ENCODE data around the gene TGM1. TPM values are rescaled to one million over a fixed set of nuclear protein-coding genes. Genes with fewer than 3 reads are reported as not detected.

TGM1 gene
- 0.51 and 2.0 TPM in 2 replicates for total RNA-seq (2012; rRNA removed)

DNA sequence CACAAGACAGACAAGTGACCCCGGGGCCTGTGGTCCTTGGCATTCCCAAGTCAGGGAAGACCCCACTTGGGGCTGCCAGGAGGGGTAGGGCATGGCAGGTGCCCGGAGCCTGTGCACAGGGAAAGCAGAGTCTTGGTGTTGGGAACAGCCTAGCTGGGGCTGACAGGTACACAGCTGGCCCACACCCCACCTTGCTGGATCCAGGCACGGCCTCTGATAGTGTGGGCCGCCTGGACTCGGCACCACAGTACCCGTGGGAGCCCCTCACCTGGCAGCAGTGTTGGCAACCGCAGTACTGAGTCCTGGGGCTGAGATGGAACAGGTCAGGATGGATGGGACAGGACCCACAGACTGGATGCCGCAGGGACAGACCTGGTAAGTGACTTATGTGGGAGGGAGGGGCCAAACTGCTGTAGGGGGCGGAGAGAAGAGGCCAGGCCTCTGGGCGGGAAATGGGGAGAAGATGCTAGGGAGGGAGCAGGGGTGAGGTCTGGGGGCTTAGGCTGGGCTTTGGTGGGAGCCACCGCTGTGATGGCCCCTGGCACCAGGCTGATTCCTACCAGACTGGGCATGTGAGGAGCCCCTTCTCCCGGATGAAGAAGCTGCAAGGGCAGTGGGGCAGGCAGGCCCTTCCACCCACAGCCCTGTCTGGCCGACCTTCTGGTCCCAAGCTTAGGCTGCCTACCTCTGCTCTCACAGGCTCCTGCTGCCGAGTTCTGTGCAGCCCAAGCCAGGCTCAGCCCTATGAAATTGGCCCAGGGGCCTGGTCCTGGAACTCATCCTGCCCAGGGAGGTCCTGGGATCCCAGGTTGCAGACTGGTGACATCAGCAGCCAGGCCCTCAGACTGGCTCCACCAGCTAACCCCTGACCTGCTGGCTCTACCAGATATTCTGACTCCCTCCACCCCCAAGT, at the start of gene TGM1:
Gene TGM1 (minus strand): TSS at position 357 of the 913 bp plus-strand sequence. CDS start 825 bp downstream, outside the sequence.
- peaks cover 22% of the 10 kb centered on the region for H3K36me3 ChIP-seq (ENCODE audit: insufficient read depth, low read length)
- H3K9me3 ChIP-seq (replicated peaks; ENCODE audit: low read length): no peaks in the 10 kb centered on the region
- H3K9ac ChIP-seq (ENCODE audit: low read depth, low read length): no peak within 1 kb of the TSS
- H3K27me3 ChIP-seq (ENCODE audit: control insufficient read depth, insufficient read depth, low read length): no peaks in the 10 kb centered on the region
- H3K4me1 ChIP-seq (ENCODE audit: control insufficient read depth, insufficient read depth, low read length): peaks cover 8% of the 10 kb centered on the region
- H3K4me2 ChIP-seq (ENCODE audit: low read length): no peak within 1 kb of the TSS
- no peak within 1 kb of the TSS for H3K4me3 ChIP-seq (ENCODE audit: low read length)

DNA sequence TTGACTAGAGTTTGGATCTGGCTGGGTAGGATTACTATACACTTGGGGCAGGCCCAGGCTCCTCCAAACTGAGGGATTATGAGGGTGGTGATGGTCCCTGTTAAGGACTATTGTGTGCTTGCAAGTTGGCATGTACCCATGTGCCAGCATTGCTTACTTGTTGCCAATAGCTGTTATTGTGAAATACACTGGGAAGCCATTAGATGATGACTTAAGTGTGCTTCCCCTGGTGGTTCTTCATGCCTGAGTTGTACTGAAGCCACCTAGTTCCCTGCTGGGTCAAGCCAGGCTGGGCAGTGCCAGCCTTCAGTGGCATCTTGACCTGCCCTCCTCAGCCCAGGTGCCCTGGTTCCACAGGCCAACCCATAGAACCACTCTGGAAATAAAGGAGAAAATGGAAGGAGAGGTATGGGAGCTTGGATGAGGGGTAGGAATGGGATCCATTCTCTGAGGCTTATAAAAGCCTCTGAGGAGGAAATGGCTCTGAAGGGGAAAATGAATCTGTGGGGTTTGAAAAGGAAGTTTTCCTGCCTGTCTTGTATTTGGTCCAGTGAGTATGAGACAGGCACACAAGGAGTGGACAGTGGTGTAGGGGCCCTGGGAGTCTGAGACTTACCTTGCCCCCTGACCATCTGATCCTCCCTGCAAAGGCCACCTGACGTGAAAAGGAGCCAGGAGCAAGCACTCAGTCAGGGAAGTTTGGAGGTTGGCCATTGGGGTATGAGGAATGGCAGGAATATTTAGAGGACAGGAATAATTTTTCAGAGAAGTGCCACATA, 49.0 kb upstream of the TGM1 start:
- Histone ChIP-seq H3K4me3 (ENCODE audit: low read length) (no peak overlapping the region), H3K9me3 (replicated peaks; ENCODE audit: low read length) (no peaks in the 10 kb centered on the region), H3K4me1 (ENCODE audit: control insufficient read depth, insufficient read depth, low read length) (peaks cover 24% of the 10 kb centered on the region), H3K9ac (ENCODE audit: low read depth, low read length) (no peak overlapping the region), H3K4me2 (ENCODE audit: low read length) (no peak overlapping the region), H3K36me3 (ENCODE audit: insufficient read depth, low read length) (peaks cover under 1% of the 10 kb centered on the region), H3K27me3 (ENCODE audit: control insufficient read depth, insufficient read depth, low read length) (no peaks in the 10 kb centered on the region)

- peaks cover 9% of the 10 kb centered on the region for H3K36me3 ChIP-seq (ENCODE audit: insufficient read depth, low read length)
- no peaks in the 10 kb centered on the region for H3K9me3 ChIP-seq (replicated peaks; ENCODE audit: low read length)
- no peak within 1 kb of the TSS for H3K9ac ChIP-seq (ENCODE audit: low read depth, low read length)
- no peaks in the 10 kb centered on the region for H3K27me3 ChIP-seq (ENCODE audit: control insufficient read depth, insufficient read depth, low read length)
- no peak within 1 kb of the TSS for H3K4me3 ChIP-seq (ENCODE audit: low read length)
- peaks cover 16% of the 10 kb centered on the region for H3K4me1 ChIP-seq (ENCODE audit: control insufficient read depth, insufficient read depth, low read length)
- H3K4me2 ChIP-seq (ENCODE audit: low read length): peak within 1 kb of the TSS; percentile 75
Measured at GRCh38 chr14:24310646-24311604, 47.9 kb upstream of the TGM1 start, which contains the start of gene LTB4R. Gene LTB4R (plus strand): TSS chr14:24311502. CDS start chr14:24315652, 4,150 bp downstream.

DNA sequence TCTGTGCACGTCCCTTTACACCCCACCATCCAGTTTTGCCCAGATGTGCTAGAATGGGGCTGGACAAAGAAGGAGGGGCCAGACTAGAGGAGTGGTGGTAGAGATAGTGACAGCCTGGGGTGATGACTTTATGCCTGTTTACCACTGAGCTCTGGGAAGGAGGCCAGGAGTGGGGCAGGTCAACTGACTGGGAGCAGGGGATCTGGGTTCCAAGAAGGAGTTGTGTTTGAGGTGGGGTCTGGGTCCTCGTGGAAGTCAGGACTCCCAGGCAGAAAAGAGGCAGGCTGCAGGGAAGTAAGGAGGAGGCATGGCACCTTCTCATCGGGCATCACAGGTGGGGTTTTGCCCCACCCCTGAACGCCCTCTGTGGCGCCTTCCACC, 47.3 kb upstream of the TGM1 start:
- Histone ChIP-seq H3K4me1 (ENCODE audit: control insufficient read depth, insufficient read depth, low read length) (peaks cover 15% of the 10 kb centered on the region), H3K9me3 (replicated peaks; ENCODE audit: low read length) (no peaks in the 10 kb centered on the region), H3K4me3 (ENCODE audit: low read length) (no peak overlapping the region), H3K4me2 (ENCODE audit: low read length) (peak overlapping the region; percentile 75), H3K27me3 (ENCODE audit: control insufficient read depth, insufficient read depth, low read length) (no peaks in the 10 kb centered on the region), H3K36me3 (ENCODE audit: insufficient read depth, low read length) (peaks cover 16% of the 10 kb centered on the region), H3K9ac (ENCODE audit: low read depth, low read length) (no peak overlapping the region)

- Histone ChIP-seq H3K4me2 (ENCODE audit: low read length) (peak within 1 kb of the TSS; percentile 75), H3K4me1 (ENCODE audit: control insufficient read depth, insufficient read depth, low read length) (peaks cover 15% of the 10 kb centered on the region), H3K36me3 (ENCODE audit: insufficient read depth, low read length) (peaks cover 22% of the 10 kb centered on the region), H3K4me3 (ENCODE audit: low read length) (no peak within 1 kb of the TSS), H3K27me3 (ENCODE audit: control insufficient read depth, insufficient read depth, low read length) (no peaks in the 10 kb centered on the region), H3K9ac (ENCODE audit: low read depth, low read length) (no peak within 1 kb of the TSS), H3K9me3 (replicated peaks; ENCODE audit: low read length) (no peaks in the 10 kb centered on the region)
Measured at GRCh38 chr14:24309538-24310264, 46.7 kb upstream of the TGM1 start, which contains the start of gene LTB4R2. Gene LTB4R2 (plus strand): TSS chr14:24310140. CDS start chr14:24310665, 525 bp downstream.

DNA sequence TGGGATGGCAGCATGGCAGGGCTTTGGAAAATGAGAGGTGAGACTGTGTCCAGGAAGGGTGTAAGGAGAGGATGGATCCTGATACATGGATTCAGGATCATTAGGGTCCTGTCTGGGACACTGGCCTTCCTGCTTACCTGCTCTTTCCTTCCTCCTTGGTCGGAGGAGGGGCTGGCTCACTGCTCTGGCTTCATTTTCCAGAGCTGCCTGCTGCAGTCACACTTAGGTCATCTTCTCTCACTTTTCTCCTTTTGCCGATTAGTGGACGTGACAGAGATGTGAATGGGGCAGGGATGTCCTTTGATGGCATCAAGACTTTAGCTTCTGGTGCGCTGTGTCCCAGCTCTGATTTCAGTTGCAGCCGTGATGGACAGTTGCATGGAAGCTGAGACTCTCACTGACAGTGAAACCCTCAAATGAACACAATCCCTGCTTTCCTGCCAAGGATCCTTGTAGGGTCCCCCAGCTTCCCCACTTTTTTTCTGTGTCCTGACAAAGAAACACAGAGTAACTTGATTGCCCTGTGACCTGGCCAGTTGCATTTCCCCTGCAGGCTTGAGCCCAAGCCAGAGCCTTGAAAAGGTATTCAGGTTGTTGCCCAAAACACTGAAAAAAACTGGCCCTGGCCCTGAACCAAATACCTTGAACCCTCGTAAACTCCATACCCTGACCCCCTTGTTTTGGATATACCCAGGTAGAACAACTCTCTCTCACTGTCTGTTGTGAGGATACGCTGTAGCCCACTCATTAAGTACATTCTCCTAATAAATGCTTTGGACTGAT, 45.6 kb upstream of the TGM1 start:
- H3K36me3 ChIP-seq (ENCODE audit: insufficient read depth, low read length): peaks cover 33% of the 10 kb centered on the region
- no peak overlapping the region for H3K4me3 ChIP-seq (ENCODE audit: low read length)
- H3K4me1 ChIP-seq (ENCODE audit: control insufficient read depth, insufficient read depth, low read length): peaks cover 15% of the 10 kb centered on the region

DNA sequence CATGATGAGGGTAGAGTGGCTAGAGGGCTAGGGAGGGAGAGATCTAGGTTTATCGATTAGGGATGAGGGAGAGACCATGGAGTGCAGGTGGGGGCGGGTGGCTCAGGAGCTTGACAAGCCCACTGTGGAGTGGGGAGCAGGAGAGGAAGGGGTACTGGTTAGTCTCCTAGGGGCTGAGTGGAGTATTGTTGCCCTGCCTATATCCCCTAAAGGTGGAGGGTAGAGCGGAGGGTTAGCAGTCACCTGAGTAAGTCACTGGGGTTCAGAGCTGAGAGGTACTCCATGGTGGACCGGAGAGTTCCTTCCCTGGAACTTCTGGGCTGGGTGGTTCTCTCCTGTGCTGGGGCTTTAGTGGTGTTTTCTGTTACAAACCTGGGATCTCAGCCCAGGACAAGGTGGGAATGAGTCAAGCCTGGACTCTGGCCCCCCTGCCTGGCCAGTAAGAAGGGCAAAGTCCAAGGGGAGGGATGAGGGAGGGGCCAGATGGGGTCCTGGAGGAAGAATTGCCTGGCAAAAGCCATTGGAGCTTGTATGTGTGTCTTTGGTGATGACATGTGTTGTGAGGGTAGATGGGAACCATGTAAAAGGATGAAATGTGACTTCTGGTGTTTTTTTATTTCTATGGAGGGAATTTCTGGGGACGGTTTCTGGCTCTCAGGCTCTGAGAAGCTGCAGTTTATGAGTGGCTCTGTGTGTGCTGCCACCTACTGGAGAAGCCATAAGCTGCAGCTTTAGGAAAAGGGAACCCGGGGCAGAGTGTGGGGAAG, 44.8 kb upstream of the TGM1 start, which contains the start of gene CIDEB:
Gene CIDEB (minus strand): TSS at position 403 of the 767 bp plus-strand sequence. CDS start 119 bp downstream, at position 284.
- no peak within 1 kb of the TSS for H3K9ac ChIP-seq (ENCODE audit: low read depth, low read length)
- H3K27me3 ChIP-seq (ENCODE audit: control insufficient read depth, insufficient read depth, low read length): no peaks in the 10 kb centered on the region
- no peak within 1 kb of the TSS for H3K4me3 ChIP-seq (ENCODE audit: low read length)
- H3K4me1 ChIP-seq (ENCODE audit: control insufficient read depth, insufficient read depth, low read length): peaks cover 15% of the 10 kb centered on the region
- peaks cover 39% of the 10 kb centered on the region for H3K36me3 ChIP-seq (ENCODE audit: insufficient read depth, low read length)
- no peaks in the 10 kb centered on the region for H3K9me3 ChIP-seq (replicated peaks; ENCODE audit: low read length)
- H3K4me2 ChIP-seq (ENCODE audit: low read length): no peak within 1 kb of the TSS

More for the DNA sequence above, 45.6 kb upstream of the TGM1 start:
- Histone ChIP-seq H3K27me3 (ENCODE audit: control insufficient read depth, insufficient read depth, low read length) (no peaks in the 10 kb centered on the region), H3K9me3 (replicated peaks; ENCODE audit: low read length) (no peaks in the 10 kb centered on the region), H3K4me2 (ENCODE audit: low read length) (no peak overlapping the region), H3K9ac (ENCODE audit: low read depth, low read length) (no peak overlapping the region)

- Histone ChIP-seq H3K4me1 (ENCODE audit: control insufficient read depth, insufficient read depth, low read length) (peaks cover 15% of the 10 kb centered on the region), H3K4me2 (ENCODE audit: low read length) (no peak overlapping the region), H3K9me3 (replicated peaks; ENCODE audit: low read length) (no peaks in the 10 kb centered on the region), H3K9ac (ENCODE audit: low read depth, low read length) (no peak overlapping the region), H3K36me3 (ENCODE audit: insufficient read depth, low read length) (peaks cover 45% of the 10 kb centered on the region), H3K4me3 (ENCODE audit: low read length) (no peak overlapping the region), H3K27me3 (ENCODE audit: control insufficient read depth, insufficient read depth, low read length) (no peaks in the 10 kb centered on the region)
Measured at GRCh38 chr14:24307156-24307574, 44.2 kb upstream of the TGM1 start.

- Histone ChIP-seq H3K4me1 (ENCODE audit: control insufficient read depth, insufficient read depth, low read length) (peaks cover 9% of the 10 kb centered on the region), H3K9me3 (replicated peaks; ENCODE audit: low read length) (no peaks in the 10 kb centered on the region), H3K27me3 (ENCODE audit: control insufficient read depth, insufficient read depth, low read length) (no peaks in the 10 kb centered on the region), H3K4me3 (ENCODE audit: low read length) (no peak overlapping the region), H3K4me2 (ENCODE audit: low read length) (no peak overlapping the region), H3K9ac (ENCODE audit: low read depth, low read length) (no peak overlapping the region), H3K36me3 (ENCODE audit: insufficient read depth, low read length) (peaks cover 52% of the 10 kb centered on the region)
Measured at GRCh38 chr14:24304019-24304387, 41.0 kb upstream of the TGM1 start.
